Activated gamma-delta T cell treated with anti-CD3 and anti-CD28 coated beads, Interleukin-2, amount 50 U/mL, for 16 hours (primary cell): ENCODE data around the gene INO80.
"Not testable (repeated sequence)": the region's sequence is repeated elsewhere in the genome, so short reads cannot be mapped to it uniquely, and the experiment has no call there.

Source experiments
- DNase-seq: peaks from one replicate; pipeline ENCODE4 v3.0.0-alpha.2; 2020; ENCODE audit warnings: low read depth

INO80 gene

DNA sequence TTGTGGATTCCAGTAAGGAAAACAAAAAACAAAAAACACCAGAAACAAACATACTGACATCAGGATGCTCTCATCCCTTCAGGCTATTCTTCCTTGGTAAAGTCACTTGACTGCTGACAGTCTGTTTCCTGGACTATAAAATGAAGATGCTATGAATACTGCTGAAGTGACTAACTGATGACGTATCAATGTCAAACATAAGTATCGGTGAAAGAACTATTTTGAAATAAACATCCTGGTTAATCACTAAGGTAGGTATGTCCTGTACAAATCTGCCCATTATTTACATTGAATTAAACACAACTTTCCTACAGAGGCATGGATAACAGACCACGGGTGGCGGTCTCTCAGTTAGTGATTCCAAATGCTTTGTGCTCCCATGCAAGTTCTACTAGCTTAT is 116.9 kb downstream of the INO80 start:
- no peak for DNase-seq

DNA sequence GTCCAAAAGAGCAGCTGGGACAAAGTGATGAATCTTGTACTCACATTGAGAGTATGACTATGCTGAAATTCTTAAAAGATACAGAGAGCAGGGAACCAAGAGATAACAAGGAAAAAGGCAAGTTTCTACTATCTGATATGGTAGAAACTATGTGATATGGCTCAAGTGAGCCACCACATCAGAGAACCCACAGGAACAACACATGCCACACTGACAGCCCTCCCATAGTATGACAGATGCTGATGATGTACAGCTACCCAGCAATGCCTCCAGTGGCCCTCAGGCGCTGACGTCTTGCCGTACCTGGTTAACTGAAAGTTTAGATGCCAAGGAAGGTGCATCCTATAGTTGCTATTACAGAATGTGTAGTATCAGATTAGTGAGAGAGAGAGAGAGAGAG is 120.4 kb downstream of the INO80 start:
- DNase-seq = no peak

DNA sequence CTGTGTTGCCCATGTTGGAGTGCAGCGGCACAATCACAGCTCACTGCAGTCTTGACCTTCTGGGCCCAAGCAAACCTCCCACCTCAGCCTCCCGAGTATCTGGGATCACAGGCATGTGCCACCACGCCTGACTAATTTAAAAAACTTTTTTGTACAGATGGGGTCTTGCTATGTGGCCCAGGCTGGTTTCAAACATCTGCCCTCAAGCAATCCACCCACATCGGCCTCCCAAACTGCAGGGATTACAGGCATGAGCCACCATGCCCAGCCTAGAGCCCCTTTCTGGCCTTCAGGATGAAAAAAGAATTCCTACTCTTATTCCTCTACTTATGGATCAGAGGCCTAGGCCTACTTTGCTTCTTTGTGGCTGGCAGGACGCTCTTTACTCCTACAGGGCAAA is 123.3 kb downstream of the INO80 start:
- no peak for DNase-seq

DNA sequence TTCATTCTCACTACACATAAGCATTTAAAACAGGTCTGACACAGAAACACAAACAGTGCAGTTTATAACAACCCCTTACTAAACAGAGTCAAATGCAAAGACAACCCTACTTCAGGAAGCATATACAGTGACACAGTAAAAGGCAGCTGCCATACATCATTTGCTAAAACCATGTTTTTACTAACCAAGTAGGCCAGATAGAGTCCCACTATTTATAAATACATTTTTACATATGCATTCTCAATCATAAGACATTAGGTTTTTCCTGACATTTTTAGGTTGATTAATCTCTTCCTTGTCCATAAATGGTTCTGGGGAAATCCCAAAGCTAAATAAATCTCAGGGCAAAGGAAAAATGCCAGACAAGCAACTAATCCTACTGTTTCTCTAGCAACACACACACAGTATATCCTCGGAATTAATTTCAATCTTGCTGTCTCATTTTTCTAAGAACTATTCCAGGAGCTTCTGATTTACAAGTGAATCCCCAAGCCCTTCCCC is 123.8 kb downstream of the INO80 start:
- no peak for DNase-seq

DNA sequence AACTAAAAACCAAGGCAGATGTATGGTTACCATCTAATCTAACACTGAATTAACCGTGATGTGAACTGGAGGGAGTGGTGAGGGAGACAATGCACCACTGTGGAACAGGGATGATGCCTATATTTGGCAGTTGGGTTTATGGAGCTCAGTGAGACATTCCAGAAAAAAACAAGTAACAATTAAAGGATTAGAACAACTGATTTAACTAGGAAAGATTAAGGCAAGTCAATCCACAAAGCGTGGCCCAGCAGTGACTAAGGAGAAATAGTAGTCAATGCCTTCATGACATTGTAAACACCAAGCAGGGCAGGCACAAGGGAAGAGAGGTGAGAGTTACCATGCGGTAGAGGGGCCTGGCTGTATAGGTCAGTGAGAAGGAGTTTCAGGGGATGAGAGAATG is 124.7 kb downstream of the INO80 start:
- DNase-seq = no peak

DNA sequence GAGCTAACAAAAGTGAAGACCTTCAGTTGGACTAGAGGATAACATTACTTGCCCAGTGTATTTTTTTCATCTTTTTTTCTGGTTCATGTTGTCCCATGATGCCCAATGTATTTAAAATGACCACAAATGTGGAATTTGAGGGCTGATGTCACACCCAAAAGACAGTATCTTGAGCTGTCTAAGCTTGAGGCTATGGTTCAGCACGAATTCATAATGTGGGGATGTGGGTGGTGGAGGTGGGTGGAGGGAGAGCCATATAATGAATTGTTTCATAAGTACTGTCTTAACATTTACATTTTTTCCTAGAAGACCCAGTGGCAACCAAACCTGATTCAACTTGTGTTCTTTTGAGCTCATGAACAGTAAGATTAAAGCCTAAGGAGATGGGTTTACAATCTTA is 125.3 kb downstream of the INO80 start:
- DNase-seq = no peak

DNA sequence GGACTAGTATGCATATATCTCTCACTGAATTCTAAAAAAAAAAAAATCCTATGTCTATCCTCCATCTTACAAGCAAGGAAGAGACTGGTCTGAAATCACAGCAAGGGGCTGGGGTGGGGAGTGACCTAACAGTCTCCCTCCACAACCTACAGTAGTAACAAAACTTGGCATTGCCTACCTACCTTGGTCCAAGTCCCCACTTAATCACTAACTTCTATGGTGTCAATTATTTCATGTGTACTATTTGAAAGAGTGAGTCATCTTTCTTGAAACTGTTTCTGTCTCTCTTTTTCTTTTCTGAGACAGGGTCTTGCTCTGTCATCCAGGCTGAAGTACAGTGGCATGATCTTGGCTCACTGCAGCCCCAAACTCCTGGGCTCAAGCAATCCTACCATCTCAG is 126.0 kb downstream of the INO80 start:
- DNase-seq = no peak

DNA sequence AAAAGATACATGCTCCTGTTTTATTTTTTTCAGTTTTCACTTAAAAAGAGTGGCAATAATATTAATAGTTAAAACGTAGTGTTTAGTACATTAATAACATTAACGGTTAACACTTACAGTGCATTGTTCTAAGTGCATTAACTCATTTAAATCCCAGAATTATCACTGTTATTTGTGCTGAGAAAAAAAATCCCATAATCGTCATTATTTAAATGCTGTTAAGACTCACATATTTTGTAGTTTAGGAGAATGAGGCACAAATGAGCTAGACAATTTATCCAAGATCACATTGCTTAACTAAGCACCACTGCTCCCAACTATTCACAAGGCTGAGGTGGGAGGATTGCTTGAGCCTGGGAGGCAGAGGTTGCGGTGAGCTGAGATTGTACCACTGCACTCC is 127.9 kb downstream of the INO80 start:
- no peak for DNase-seq

DNA sequence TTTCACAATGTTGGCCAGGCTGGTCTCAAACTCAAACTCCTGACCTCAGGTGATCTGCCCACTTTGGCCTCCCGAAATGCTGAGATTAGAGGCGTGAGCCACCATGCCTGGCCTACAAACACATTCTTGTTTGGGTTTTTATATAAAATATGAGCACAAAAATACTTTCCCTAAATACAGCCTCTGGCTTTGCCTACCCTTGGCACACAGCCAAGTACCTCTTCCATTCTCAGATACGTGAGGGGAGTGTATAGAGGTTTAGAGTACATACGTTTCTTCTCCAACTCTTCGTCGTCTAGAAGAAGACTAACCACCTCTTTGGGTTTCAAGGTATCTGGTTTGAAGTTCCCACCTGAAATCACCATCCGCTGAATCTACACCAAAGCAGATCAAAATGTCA is 129.3 kb downstream of the INO80 start:
- DNase-seq = no peak

DNA sequence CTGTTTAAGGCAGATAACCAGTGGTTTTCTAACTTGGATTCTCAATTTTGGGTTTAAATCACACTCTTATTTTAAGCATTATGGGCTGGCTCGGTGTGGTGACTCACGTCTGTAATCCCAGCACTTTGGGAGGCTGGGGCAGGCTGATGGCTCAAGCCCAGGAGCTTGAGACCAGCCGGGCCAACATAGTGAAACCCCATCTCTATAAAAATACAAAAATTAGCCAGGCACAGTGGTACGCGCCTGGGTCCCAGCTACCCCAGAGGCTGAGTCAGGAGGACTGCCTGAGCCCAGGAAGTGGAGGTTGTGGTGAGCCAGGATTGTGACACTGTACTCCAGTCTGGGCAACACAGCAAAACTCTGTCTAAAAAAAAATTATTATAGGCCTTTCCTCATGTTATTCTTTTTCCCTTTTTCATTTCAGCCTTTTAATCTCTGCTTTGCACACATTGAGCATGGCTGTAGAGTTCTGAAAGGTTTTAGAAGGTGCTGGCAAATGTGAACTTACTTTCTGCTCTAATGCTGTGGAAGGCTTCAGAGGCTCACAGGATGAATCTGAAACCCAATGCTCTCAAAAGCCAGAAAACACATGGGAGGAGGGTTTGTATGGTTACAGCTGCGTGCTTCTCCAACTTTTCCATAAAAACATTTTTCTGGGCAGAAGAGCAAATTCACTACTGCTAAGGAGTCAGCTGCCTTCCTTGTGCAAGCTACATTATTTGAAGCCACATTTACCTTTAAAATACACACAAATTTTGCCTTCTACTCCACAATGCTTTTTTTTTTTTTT is 130.3 kb downstream of the INO80 start:
- no peak for DNase-seq

DNA sequence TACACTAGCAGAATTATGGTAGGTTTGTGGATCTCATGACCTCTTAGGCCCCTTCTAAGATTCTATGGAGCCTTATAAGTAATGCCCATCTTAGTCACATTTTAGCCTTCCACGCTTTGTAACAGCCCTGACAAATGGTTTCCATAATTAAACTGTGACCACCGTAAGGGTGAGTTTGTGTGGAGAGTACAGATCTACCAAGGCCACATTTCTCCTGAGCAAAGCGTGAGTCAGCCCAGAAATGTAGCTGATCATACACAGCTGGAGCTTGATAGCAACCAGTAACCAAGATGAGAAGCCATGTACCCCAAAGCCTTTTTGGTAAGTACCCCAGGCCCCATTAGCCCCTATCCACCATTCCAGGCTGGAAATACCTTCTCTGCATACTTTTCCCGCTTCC is 131.1 kb downstream of the INO80 start:
- DNase-seq = no peak

DNA sequence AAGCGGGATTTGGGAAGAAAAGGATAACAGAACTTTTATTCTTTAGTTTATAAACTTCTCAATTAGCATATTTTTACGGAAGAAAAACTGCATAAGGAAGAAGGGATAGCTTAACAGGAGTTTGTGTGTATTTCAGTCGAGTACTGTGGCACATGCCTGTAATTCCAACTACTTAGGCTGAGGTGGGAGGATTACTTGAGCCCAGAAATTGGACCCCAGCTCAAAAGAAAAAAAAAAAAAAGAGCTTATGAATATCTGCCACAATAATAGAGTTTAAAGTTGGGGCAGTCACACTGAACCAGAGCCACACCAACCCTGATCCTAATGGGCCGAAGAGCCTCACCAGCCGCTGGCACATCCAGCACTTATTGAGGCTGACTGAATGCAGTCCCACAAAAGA is 131.7 kb downstream of the INO80 start:
- no peak for DNase-seq

DNA sequence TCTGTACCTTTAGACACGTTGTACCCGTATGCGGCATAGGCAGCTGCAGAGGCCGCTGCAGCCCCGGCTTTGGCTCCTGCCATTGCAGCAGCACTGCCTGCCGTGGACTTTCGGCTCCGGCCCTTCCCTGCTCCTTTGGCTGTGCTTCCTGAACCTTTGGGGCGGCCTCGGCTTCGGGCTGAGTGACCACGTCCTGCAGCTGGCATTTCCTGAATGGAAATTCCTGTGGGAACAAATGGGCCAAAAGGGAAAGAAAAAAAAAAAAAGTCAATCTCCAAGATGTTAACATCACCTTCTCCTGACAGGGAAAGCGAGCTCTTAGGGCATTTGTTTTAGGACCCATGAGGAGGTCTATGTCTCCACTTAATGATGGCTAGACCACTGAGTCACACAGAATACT is 133.2 kb downstream of the INO80 start:
- DNase-seq = no peak

DNA sequence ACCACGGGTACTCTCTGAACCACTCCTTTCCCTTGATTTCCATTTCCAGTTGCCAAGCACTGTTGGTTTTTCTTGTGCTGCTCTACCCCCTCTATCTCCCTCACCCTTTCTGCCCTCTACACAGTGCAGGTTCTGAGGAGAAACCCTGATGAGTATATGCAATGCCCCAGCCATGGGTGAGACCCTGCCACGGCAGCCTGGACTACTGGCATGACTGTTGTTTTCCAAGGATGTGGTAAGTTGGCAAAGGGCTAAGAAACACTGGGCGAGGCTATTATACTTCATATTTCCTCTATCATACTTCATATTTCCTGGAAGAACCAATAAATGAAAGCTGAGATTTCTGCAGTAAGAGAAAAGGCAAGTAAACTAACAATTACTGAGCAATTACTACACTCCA is 134.9 kb downstream of the INO80 start:
- no peak for DNase-seq

DNA sequence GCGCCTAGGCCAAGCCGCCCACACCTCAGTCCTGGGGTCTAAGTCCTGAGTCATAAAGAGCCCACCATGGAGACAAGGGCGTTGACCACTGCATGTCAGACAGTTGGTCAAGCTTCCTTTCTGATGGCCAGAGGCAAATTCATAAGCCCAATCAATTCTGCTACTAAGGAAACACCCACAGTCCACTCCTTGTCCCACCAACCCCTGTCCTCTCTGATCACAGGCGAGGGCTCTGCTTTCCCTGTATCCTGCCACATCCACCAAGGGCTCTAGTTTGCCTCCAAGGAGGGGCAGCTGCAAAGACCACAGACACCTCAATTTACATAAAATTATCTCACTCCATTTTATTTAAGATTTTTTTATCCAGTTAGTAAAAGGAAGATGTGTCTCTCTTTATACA is 137.5 kb downstream of the INO80 start:
- DNase-seq = no peak

DNA sequence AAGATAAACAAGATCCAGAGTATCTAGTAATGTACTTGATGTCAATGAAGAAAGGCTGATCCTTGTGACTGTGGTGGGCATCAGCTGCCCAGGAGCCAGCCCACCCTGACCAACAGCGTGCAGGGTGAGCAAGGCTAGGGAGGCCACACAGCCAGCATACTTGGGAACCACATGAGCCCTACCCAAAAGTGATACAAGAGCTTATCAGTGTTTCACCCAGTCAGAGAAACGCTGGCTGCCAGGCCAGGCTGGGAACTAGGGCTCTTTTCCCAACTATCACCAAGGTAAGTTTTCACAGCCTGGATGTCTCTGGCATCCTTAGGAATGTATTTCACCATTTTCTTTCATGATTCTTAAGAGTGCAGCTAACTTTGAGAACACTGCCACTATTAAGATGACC is 137.9 kb downstream of the INO80 start:
- DNase-seq = no peak

DNA sequence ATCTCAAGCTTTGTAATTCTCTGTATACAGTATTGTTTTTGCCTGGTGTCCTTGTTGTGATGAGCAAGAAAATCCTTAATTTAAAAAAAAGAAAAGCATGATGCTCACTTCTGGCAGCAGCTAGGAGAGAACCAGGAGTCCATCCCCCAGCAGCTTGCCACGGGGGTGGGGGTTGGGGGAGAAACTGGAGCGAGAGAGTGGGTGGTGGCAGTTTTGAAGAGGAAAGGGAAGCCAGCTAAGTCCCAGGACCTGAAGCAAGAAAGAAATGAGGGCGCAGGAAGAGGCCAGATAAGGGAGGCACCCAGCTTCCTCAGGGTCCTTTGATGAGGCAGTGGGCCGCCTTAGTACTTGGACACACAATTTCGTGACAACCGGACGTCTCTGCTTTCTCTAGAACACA is 139.3 kb downstream of the INO80 start:
- no peak for DNase-seq

DNA sequence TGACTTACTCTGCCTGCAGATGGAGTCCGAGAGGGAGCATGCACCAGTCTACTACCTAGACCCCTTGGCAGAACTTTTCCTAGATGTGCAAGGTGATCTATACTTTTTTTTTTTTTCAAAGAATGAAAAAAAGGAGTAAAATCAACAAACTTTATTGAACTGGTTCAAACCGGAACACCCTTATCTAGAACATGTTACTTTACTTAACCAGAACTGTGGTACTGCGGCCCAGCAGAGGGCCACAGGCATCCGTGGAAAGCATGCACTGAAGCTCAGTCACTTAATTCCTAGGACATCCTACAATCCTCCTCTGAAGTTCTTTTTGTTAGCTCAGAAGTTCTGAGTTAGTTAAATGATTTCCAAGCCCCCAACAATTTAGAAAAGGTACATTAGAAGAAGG is 141.2 kb downstream of the INO80 start:
- no peak for DNase-seq

DNA sequence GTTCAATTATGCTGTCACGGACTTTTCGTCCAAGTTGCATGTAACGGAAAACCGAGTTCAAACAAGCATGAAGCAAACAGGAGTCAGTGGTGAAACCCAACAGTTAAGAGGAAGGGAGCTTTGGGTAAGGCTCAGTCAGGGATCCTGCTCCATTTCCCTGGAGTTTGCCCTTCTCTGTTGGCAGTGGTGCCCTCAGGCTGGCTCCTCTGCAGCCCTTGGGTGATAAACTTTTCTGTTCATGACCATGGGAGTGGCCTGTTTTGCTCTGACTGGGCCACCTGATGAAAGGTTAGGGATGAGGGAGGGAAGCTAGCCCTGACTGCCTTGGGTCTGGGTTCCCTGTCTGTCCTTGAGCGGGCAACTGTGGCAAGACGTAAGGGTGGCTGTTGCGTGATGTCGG is 146.7 kb downstream of the INO80 start:
- no peak for DNase-seq

DNA sequence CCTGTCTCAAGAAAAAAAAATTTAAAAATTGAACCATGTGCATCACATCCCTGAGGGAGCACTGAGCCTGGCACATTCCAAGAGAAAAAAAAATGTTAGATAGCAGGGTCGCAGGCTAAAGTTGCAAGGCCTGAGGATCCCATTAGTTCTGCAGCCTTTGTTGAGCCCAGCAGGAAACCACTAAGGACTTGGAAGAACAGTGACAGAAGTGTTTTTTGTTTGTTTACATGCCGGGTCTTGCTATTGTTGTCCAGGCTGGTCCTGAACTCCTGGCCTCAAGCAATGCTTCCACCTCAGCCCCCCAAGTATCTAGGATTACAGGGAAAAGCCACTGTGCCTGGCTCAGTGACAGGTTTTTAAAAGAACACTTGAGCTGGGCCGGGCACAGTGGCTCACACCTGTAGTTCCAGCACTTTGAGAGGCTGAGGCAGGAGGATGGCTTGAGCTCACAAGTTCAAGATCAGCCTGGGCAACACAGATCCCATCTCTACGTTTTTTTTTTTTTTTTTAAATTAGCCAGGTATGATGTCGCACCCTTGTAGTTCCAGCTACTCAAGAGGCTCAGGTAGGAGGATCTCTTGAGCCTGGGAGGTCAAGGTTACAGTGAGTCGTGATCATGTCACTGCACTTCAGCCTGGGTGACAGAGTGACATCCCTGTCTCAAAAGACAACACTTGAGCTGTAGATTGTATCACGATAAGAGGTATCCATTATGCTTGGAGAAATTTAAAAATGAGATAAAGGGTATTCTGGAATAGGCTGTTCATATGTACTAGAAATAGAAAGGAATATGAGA is 147.6 kb downstream of the INO80 start:
- no peak for DNase-seq

DNA sequence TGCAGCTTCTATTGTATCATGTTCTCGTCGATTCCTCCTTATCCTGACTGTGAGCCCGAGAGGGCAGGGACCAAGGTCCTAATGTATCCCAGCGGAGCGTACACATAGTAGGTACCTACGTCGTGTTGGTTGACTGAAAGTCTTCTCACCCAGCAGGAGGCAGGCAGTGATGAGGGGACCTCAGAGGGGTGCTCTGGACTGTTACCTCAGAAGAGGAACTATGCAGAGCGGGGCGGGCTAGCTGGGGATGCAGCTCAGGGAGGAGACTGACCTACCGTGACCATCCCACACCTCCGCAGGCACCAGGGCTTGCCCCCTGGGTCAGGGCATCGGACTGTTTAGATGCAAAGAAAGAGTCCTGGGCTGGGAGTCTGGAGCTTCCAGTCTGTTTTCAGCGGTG is 151.4 kb downstream of the INO80 start:
- DNase-seq = no peak

DNA sequence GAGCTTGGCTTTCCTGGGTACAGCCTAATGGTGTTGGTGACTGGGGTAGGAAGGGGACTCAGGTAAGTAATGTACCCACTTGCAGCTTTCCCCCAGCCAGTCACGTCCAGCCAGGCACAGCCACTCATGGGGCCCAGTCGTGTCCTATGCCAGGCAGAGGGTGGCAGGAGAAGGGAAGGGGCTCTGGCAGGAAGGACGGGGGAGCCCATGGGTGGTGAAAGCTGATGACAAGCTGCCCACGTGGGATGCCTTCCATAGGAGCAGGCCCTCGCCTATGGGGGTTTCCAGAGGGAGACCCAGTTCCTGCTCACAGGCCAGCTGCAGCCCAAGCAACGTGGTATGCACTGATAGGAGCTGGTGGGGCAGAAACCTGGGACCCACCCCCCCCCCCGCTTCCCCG is 152.1 kb downstream of the INO80 start:
- DNase-seq = no peak

DNA sequence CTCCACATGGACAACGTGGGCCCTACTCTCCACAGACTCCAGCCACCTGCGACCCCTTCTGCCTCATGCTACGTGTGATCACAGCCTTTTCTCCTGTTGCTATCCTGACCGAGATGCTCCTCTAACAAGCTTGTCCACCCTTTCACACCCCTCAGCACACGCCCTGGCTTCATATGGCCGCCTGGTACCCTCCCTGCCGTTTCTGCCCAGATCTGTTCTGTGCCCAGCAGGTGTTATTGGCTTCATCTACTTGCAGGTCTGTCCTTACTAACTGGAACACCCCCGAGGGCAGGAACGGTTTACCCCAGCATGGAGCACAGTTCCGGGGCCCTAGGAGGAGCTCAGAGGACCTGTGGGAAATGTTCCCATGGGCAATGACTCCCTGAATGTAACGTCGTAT is 152.9 kb downstream of the INO80 start:
- DNase-seq = no peak

DNA sequence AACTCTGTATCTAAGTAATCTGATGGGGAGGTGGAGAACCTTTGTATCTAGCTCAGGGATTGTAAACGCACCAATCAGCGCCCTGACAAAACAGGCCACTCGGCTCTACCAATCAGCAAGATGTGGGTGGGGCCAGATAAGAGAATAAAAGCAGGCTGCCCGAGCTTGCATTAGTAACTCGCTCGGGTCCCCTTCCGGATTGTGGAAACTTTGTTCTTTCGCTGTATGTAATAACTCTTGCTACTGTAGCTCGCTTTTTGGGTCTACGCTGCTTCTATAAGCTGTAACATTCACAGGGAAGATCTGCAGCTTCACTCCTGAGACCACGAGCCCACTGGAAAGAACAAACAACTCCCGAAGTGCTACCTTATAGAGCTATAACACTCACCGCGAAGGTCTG is 153.8 kb downstream of the INO80 start:
- not testable (repeated sequence) for DNase-seq
